CD4-positive, CD25-positive, alpha-beta regulatory T cell (primary cell): Measurements from ENCODE around the gene TERB1. TPM values are rescaled to one million over a fixed set of nuclear protein-coding genes. Genes with fewer than 3 reads are reported as not detected.

Source experiments
- ATAC-seq, 2 donors: fragments of 150-1000 bp; cut with Tn5 transposase; one replicate each; pipeline ENCODE4 v1.10.0; 2021; ENCODE audit warnings: low read depth in 2 of 2, moderate number of reproducible peaks in 2 of 2, moderate library complexity in 1 of 2
- DNase-seq, 3 donors: peaks; one replicate each; pipeline versions ENCODE4 v3.0.0 to v3.0.0-alpha.2; 2012 to 2022; ENCODE audit warnings: mixed read lengths in 1 of 3
- H3K27ac ChIP-seq: one replicate; pipeline ENCODE4 v1.7.0; 2013; ENCODE audit warnings: mild to moderate bottlenecking, low read length; ENCODE audit not compliant: insufficient read depth, poor library complexity, severe bottlenecking
- H3K27me3 ChIP-seq: one replicate; pipeline ENCODE4 v1.7.0; 2013; ENCODE audit warnings: low read length; ENCODE audit not compliant: control insufficient read depth, insufficient read depth
- H3K36me3 ChIP-seq: one replicate; pipeline ENCODE4 v1.7.0; 2013; ENCODE audit warnings: mild to moderate bottlenecking, low read length, moderate library complexity; ENCODE audit not compliant: control insufficient read depth, insufficient read depth
- H3K4me1 ChIP-seq: 2 replicates; pipeline ENCODE4 v1.7.0; 2013; ENCODE audit warnings: mild to moderate bottlenecking, low read length; ENCODE audit not compliant: insufficient read depth, control insufficient read depth, poor library complexity, severe bottlenecking
- H3K4me3 ChIP-seq: one replicate; pipeline ENCODE4 v1.7.0; 2013; ENCODE audit warnings: low read depth, mild to moderate bottlenecking, low read length, moderate library complexity
- H3K9me3 ChIP-seq, 2 experiments: 1 replicate in 1 of 2; 2 replicates in 1 of 2; pipeline ENCODE4 v1.7.0; 2013; ENCODE audit warnings: low read length in 2 of 2, mild to moderate bottlenecking in 1 of 2, moderate library complexity in 1 of 2; ENCODE audit not compliant: control insufficient read depth in 2 of 2
- H3K27ac Mint-ChIP-seq, 3 donors: one replicate each; pipeline ENCODE4 v1.8.0; 2020 to 2022; ENCODE audit warnings: mild to moderate bottlenecking in 3 of 3, mixed read lengths in 3 of 3, moderate library complexity in 2 of 3
- H3K27me3 Mint-ChIP-seq: one replicate; pipeline ENCODE4 v1.8.0; 2022; ENCODE audit warnings: mild to moderate bottlenecking, mixed read lengths
- H3K36me3 Mint-ChIP-seq: one replicate; pipeline ENCODE4 v1.8.0; 2020; ENCODE audit warnings: mixed read lengths
- H3K4me1 Mint-ChIP-seq, 4 donors: one replicate each; pipeline ENCODE4 v1.8.0; 2020 to 2022; ENCODE audit warnings: mixed read lengths in 4 of 4, mild to moderate bottlenecking in 1 of 4
- H3K4me3 Mint-ChIP-seq, 4 donors: one replicate each; pipeline ENCODE4 v1.8.0; 2020 to 2022; ENCODE audit warnings: mild to moderate bottlenecking in 4 of 4, mixed read lengths in 4 of 4, moderate library complexity in 3 of 4
- H3K9me3 Mint-ChIP-seq, 7 donors: one replicate each; pipeline ENCODE4 v1.8.0; 2020 to 2022; ENCODE audit warnings: mixed read lengths in 7 of 7, mild to moderate bottlenecking in 3 of 7, moderate library complexity in 2 of 7
- polyA plus RNA-seq, 4 donors: library from polyadenylated mRNA; unstranded; fragments of 300-500 nt; fragmentation: Illumina TruSeq; gene quantifications; one replicate each; pipeline ENCODE4 v1.2.3, GENCODE V29; 2021
- total RNA-seq: library from RNA; stranded (reverse); gene quantifications from one replicate; pipeline ENCODE4 v1.2.3, GENCODE V29; 2022

Gene TERB1
- total and polyA plus RNA-seq, 5 donors from 2014 or later, result 0.20 TPM; not detected in 4

GRCh38 chr16:66746048-66746447, 55.3 kb downstream of the TERB1 start:
- DNase-seq, result no peak
- peak overlapping the region in 1 of 4 donors; percentile 69 for H3K4me3 Mint-ChIP-seq
- H3K36me3 ChIP-seq, result peaks cover 71% of the 10 kb centered on the region
- H3K27me3 Mint-ChIP-seq, result no peaks in the 10 kb centered on the region
- H3K4me3 ChIP-seq, result no peak overlapping the region
- H3K36me3 Mint-ChIP-seq, result peaks cover 18% of the 10 kb centered on the region
- no peak overlapping the region for H3K27ac Mint-ChIP-seq
- no peaks in the 10 kb centered on the region for H3K9me3 Mint-ChIP-seq
- ATAC-seq, result no peak
- peaks cover 22% of the 10 kb centered on the region for H3K4me1 ChIP-seq
- H3K9me3 ChIP-seq, result no peaks in the 10 kb centered on the region
- H3K4me1 Mint-ChIP-seq, result peaks cover 9 to 51% (median 40%) of the 10 kb centered on the region in 4 donors
- H3K27me3 ChIP-seq, result no peaks in the 10 kb centered on the region
- H3K27ac ChIP-seq, result no peak overlapping the region

GRCh38 chr16:66741950-66742808, 59.2 kb downstream of the TERB1 start:
- H3K36me3 ChIP-seq, result peaks cover 81% of the 10 kb centered on the region
- no peak for ATAC-seq
- Mint-ChIP-seq H3K9me3 (no peaks in the 10 kb centered on the region), H3K27me3 (no peaks in the 10 kb centered on the region), H3K4me3 (no peak overlapping the region), H3K4me1 (peaks cover 6 to 47% (median 31%) of the 10 kb centered on the region in 4 donors), H3K27ac (no peak overlapping the region), H3K36me3 (peaks cover 20% of the 10 kb centered on the region)
- DNase-seq, result no peak
- no peaks in the 10 kb centered on the region for H3K27me3 ChIP-seq
- no peaks in the 10 kb centered on the region for H3K9me3 ChIP-seq
- H3K4me1 ChIP-seq, result no peaks in the 10 kb centered on the region
- H3K4me3 ChIP-seq, result no peak overlapping the region
- no peak overlapping the region for H3K27ac ChIP-seq

GRCh38 chr16:66741169-66741900, 60.0 kb downstream of the TERB1 start:
- ATAC-seq (no peak), DNase-seq (no peak)
- H3K36me3 Mint-ChIP-seq, result peaks cover 20% of the 10 kb centered on the region
- peaks cover 76% of the 10 kb centered on the region for H3K36me3 ChIP-seq
- peak overlapping the region in 2 of 3 donors; percentile 20 to 43 for H3K27ac Mint-ChIP-seq
- H3K27me3 Mint-ChIP-seq, result no peaks in the 10 kb centered on the region
- no peaks in the 10 kb centered on the region for H3K9me3 ChIP-seq
- H3K27me3 ChIP-seq, result no peaks in the 10 kb centered on the region
- no peaks in the 10 kb centered on the region for H3K9me3 Mint-ChIP-seq
- no peak overlapping the region for H3K4me3 Mint-ChIP-seq
- no peaks in the 10 kb centered on the region for H3K4me1 ChIP-seq
- H3K4me1 Mint-ChIP-seq, result peaks cover 6 to 38% (median 26%) of the 10 kb centered on the region in 4 donors
- H3K27ac ChIP-seq, result no peak overlapping the region
- no peak overlapping the region for H3K4me3 ChIP-seq

GRCh38 chr16:66740533-66740932, 60.9 kb downstream of the TERB1 start:
- no peak overlapping the region for H3K27ac ChIP-seq
- H3K4me1 ChIP-seq, result no peaks in the 10 kb centered on the region
- Mint-ChIP-seq H3K4me3 (no peak overlapping the region), H3K36me3 (peaks cover 27% of the 10 kb centered on the region), H3K9me3 (no peaks in the 10 kb centered on the region), H3K4me1 (peaks cover 6 to 34% (median 22%) of the 10 kb centered on the region in 4 donors), H3K27me3 (no peaks in the 10 kb centered on the region), H3K27ac (peak overlapping the region in 2 of 3 donors; percentile 71 to 75)
- H3K4me3 ChIP-seq, result no peak overlapping the region
- DNase-seq (no peak), ATAC-seq (no peak)
- no peaks in the 10 kb centered on the region for H3K9me3 ChIP-seq
- no peaks in the 10 kb centered on the region for H3K27me3 ChIP-seq
- peaks cover 78% of the 10 kb centered on the region for H3K36me3 ChIP-seq

- Histone ChIP-seq H3K9me3 (no peaks in the 10 kb centered on the region), H3K27ac (no peak overlapping the region), H3K4me1 (no peaks in the 10 kb centered on the region), H3K36me3 (peaks cover 79% of the 10 kb centered on the region), H3K27me3 (no peaks in the 10 kb centered on the region), H3K4me3 (no peak overlapping the region)
- H3K4me3 Mint-ChIP-seq, result no peak overlapping the region
- no peaks in the 10 kb centered on the region for H3K27me3 Mint-ChIP-seq
- peak overlapping the region; percentile 30 to 71 (median 42) for H3K27ac Mint-ChIP-seq
- H3K36me3 Mint-ChIP-seq, result peaks cover 28% of the 10 kb centered on the region
- peaks cover 6 to 34% (median 22%) of the 10 kb centered on the region in 4 donors for H3K4me1 Mint-ChIP-seq
- ATAC-seq, result peak in 1 of 2 donors; percentile 44
- peak in 2 of 3 donors; percentile 24 to 55 for DNase-seq
- no peaks in the 10 kb centered on the region for H3K9me3 Mint-ChIP-seq
Measured at GRCh38 chr16:66740010-66740409, 61.4 kb downstream of the TERB1 start.

GRCh38 chr16:66735891-66736290, 65.5 kb downstream of the TERB1 start:
- H3K4me1 ChIP-seq, result no peaks in the 10 kb centered on the region
- ATAC-seq, result no peak
- H3K27me3 Mint-ChIP-seq, result no peaks in the 10 kb centered on the region

GRCh38 chr16:66731101-66731500, 70.3 kb downstream of the TERB1 start:
- H3K9me3 Mint-ChIP-seq, result no peaks in the 10 kb centered on the region
- H3K36me3 Mint-ChIP-seq, result peaks cover 43% of the 10 kb centered on the region
- H3K4me3 Mint-ChIP-seq, result no peak overlapping the region
- no peak for DNase-seq
- H3K27ac Mint-ChIP-seq, result peak overlapping the region in 1 of 3 donors; percentile 44
- Histone ChIP-seq H3K4me1 (no peaks in the 10 kb centered on the region), H3K27ac (no peak overlapping the region), H3K36me3 (peaks cover 72% of the 10 kb centered on the region), H3K9me3 (no peaks in the 10 kb centered on the region), H3K27me3 (no peaks in the 10 kb centered on the region), H3K4me3 (no peak overlapping the region)
- H3K27me3 Mint-ChIP-seq, result no peaks in the 10 kb centered on the region
- peaks cover 4 to 8% (median 6%) of the 10 kb centered on the region in 4 donors for H3K4me1 Mint-ChIP-seq
- ATAC-seq, result no peak

More at GRCh38 chr16:66735891-66736290, 65.5 kb downstream of the TERB1 start:
- H3K4me1 Mint-ChIP-seq, result peaks cover 6 to 28% (median 19%) of the 10 kb centered on the region in 4 donors
- Histone ChIP-seq H3K9me3 (no peaks in the 10 kb centered on the region), H3K27me3 (no peaks in the 10 kb centered on the region), H3K27ac (no peak overlapping the region), H3K4me3 (no peak overlapping the region), H3K36me3 (peaks cover 81% of the 10 kb centered on the region)
- DNase-seq, result no peak
- H3K9me3 Mint-ChIP-seq, result no peaks in the 10 kb centered on the region
- H3K4me3 Mint-ChIP-seq, result no peak overlapping the region
- peaks cover 47% of the 10 kb centered on the region for H3K36me3 Mint-ChIP-seq
- H3K27ac Mint-ChIP-seq, result no peak overlapping the region
